ENCODE measurements around the gene SLC44A4. TPM values are rescaled to one million over a fixed set of nuclear protein-coding genes. Genes with fewer than 3 reads are reported as not detected.

Gene SLC44A4
- total and polyA plus RNA-seq, 12 donors = 0.03 to 0.24 (median 0.14) TPM; not detected in 9

GRCh38 chr6:31831350-31832215 is 47.2 kb downstream of the SLC44A4 start:
- Histone ChIP-seq H3K36me3 (peaks cover 0 to 6% (median 0%) of the 10 kb centered on the region in 9 donors), H3K9me3 (no peaks in the 10 kb centered on the region), H3K27me3 (no peaks in the 10 kb centered on the region), H3K4me3 (peak overlapping the region in 9 of 10 donors; percentile 46 to 77 (median 68)), H3K27ac (peak overlapping the region in 5 of 10 donors; percentile 9 to 98 (median 84)), H3K4me1 (peaks cover 14 to 57% (median 38%) of the 10 kb centered on the region in 9 donors)
- no peak for DNase-seq
- 88 to 90% methylated on average over 15 of the region's 15 CpGs for WGBS, 2 donors
- ATAC-seq = no peak
- intact Hi-C loops (cut with DNase I) = loop anchor here (2.0 to 10.0 kb wide), 13 partner anchors 34 to 287 kb away; partner anchors contain the start of genes LY6G5C (in 6 of the 10), CLIC1 (in 3 of the 10), DDAH2 (in 3 of the 10) and VWA7 (in 3 of the 10)
- no peak for TF ChIP-seq CTCF (IDR thresholded peaks at IDR 0.05)

GRCh38 chr6:31830886-31831335 is 47.9 kb downstream of the SLC44A4 start:
- Histone ChIP-seq H3K4me1 (peaks cover 13 to 57% (median 38%) of the 10 kb centered on the region in 9 donors), H3K36me3 (peaks cover 0 to under 1% (median 0%) of the 10 kb centered on the region in 9 donors), H3K9me3 (no peaks in the 10 kb centered on the region), H3K4me3 (peak overlapping the region; percentile 46 to 77 (median 68)), H3K27me3 (no peaks in the 10 kb centered on the region), H3K27ac (peak overlapping the region in 9 of 10 donors; percentile 9 to 98 (median 69))
- WGBS, 2 donors = 48 to 61% methylated on average over 6 of the region's 6 CpGs
- no peak for TF ChIP-seq CTCF (IDR thresholded peaks at IDR 0.05)
- DNase-seq = no peak
- no peak for ATAC-seq
- intact Hi-C loops (cut with DNase I) = loop anchor here (1.0 to 10.0 kb wide), 14 partner anchors 34 to 286 kb away; partner anchors contain the start of genes LY6G5C (in 6 of the 10), CLIC1 (in 3 of the 10), DDAH2 (in 3 of the 10) and VWA7 (in 3 of the 10)

GRCh38 chr6:31829633-31830283 is 49.0 kb downstream of the SLC44A4 start:
- no peaks in the 10 kb centered on the region for H3K27me3 ChIP-seq
- ATAC-seq (no peak), DNase-seq (no peak)
- H3K4me1 ChIP-seq = peaks cover 10 to 52% (median 36%) of the 10 kb centered on the region in 9 donors
- intact Hi-C loops (cut with DNase I) = loop anchor here (1.0 to 10.0 kb wide), 14 partner anchors 32 to 285 kb away; partner anchors contain the start of genes LY6G5C (in 6 of the 10), CLIC1 (in 4 of the 10), ATP6V1G2 (in 3 of the 10) and DDAH2 (in 3 of the 10)
- no peaks in the 10 kb centered on the region for H3K9me3 ChIP-seq
- H3K4me3 ChIP-seq = peak overlapping the region; percentile 46 to 77 (median 68)
- 0 to 1% methylated on average over 12 to 15 of the region's 15 CpGs for WGBS, 2 donors
- peak in 8 of 9 donors; percentile 26 to 70 (median 54) for TF ChIP-seq CTCF (IDR thresholded peaks at IDR 0.05)
- H3K36me3 ChIP-seq = no peaks in the 10 kb centered on the region
- peak overlapping the region in 9 of 10 donors; percentile 4 to 98 (median 69) for H3K27ac ChIP-seq

Data from heart right ventricle (tissue), 16 donors.